ENCODE measurements around the gene AQP2. TPM values are rescaled to one million over a fixed set of nuclear protein-coding genes. Genes with fewer than 3 reads are reported as not detected.

AQP2 gene
- total RNA-seq, 1 donor from 2014 or later = not detected

DNA sequence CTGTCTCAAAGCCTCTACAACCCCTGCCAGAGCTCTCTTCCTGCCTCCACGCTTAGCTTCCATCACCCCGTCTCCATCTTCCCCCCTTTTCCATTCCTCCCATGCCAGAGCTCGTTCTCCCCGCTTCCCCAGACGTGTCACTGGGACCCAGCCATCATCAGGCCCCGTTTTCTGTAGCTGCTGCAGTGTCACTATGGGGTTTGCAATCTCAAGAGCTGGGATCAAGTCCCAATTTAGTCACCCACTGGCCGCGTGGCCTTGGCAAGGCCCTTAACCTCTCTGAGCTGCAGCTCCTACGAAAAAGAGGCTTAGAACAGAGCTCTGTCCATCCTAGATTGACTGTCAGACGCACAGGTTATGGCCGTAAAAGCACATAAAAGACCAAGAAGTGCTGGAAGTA, 45.9 kb upstream of the AQP2 start:
- Histone ChIP-seq H2AFZ (replicated peaks) (peak overlapping the region; percentile 98), H3K27ac (no peak overlapping the region), H3K36me3 (no peaks in the 10 kb centered on the region), H3K9me3 (ENCODE audit: low read depth) (no peaks in the 10 kb centered on the region), H3F3A (ENCODE audit: low read depth) (peaks cover 15% of the 10 kb centered on the region), H3K4me2 (no peak overlapping the region), H4K20me1 (ENCODE audit: low read depth) (no peaks in the 10 kb centered on the region), H3K4me1 (peaks cover 17% of the 10 kb centered on the region), H3K79me2 (ENCODE audit: low read depth) (no peaks in the 10 kb centered on the region), H3K9ac (no peak overlapping the region), H3K4me3 (no peak overlapping the region), H3K27me3 (peaks cover 22% of the 10 kb centered on the region)
- Mint-ChIP-seq H3K27me3 (ENCODE audit: insufficient read depth, low read depth) (peaks cover 11% of the 10 kb centered on the region), H3K27ac (no peak overlapping the region), H3K4me3 (peak overlapping the region; percentile 75), H3K9me3 (no peaks in the 10 kb centered on the region), H3K4me1 (peaks cover 29% of the 10 kb centered on the region), H3K36me3 (no peaks in the 10 kb centered on the region)
- DNase-seq (ENCODE audit: low spot score) = no peak
- TF ChIP-seq EZH2phosphoT487 (IDR thresholded peaks at IDR 0.05) (no peak), EZH2 (IDR thresholded peaks at IDR 0.05) (no peak)
- TF ChIP-seq, protein P1, sequence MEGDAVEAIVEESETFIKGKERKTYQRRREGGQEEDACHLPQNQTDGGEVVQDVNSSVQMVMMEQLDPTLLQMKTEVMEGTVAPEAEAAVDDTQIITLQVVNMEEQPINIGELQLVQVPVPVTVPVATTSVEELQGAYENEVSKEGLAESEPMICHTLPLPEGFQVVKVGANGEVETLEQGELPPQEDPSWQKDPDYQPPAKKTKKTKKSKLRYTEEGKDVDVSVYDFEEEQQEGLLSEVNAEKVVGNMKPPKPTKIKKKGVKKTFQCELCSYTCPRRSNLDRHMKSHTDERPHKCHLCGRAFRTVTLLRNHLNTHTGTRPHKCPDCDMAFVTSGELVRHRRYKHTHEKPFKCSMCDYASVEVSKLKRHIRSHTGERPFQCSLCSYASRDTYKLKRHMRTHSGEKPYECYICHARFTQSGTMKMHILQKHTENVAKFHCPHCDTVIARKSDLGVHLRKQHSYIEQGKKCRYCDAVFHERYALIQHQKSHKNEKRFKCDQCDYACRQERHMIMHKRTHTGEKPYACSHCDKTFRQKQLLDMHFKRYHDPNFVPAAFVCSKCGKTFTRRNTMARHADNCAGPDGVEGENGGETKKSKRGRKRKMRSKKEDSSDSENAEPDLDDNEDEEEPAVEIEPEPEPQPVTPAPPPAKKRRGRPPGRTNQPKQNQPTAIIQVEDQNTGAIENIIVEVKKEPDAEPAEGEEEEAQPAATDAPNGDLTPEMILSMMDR (IDR thresholded peaks at IDR 0.05) = no peak

DNA sequence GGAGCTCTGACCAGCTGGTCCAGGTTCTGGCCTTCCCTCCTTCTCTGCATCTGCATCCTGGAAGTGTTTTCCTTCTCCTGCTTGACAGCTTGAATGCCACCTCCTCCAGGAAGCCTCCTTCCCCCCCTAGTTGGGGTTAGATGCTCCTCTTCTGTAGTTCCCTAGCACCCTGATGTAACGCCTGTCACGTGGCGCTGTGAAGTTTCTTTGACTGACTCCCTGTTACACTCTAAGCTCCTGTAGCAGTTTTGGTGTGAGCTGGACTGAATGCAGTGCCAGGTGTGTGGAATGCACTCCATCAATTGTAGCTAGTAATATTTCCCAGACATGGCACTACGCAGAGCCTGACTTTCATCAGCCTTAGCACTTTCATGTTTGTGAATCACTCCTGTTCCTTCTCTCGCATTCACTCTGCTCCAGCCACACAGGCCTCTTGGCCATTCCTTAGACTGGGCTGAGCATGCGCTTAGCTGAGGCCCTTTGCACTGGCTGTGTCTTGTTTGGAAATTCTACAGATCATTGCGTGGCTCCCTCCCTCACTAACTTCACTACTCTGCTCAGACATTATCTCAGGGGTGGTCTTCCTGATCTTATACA, 44.7 kb upstream of the AQP2 start:
- TF ChIP-seq EZH2 (IDR thresholded peaks at IDR 0.05) (no peak), EZH2phosphoT487 (IDR thresholded peaks at IDR 0.05) (no peak)
- TF ChIP-seq, protein P1 (IDR thresholded peaks at IDR 0.05) = no peak
- Histone ChIP-seq H3K36me3 (no peaks in the 10 kb centered on the region), H3K27ac (no peak overlapping the region), H2AFZ (replicated peaks) (no peak overlapping the region), H3F3A (ENCODE audit: low read depth) (peaks cover 15% of the 10 kb centered on the region), H3K9me3 (ENCODE audit: low read depth) (no peaks in the 10 kb centered on the region), H3K79me2 (ENCODE audit: low read depth) (no peaks in the 10 kb centered on the region), H3K4me3 (no peak overlapping the region), H3K9ac (no peak overlapping the region), H3K27me3 (peaks cover 22% of the 10 kb centered on the region), H4K20me1 (ENCODE audit: low read depth) (no peaks in the 10 kb centered on the region), H3K4me1 (peaks cover 23% of the 10 kb centered on the region), H3K4me2 (no peak overlapping the region)
- Mint-ChIP-seq H3K4me1 (peaks cover 41% of the 10 kb centered on the region), H3K27me3 (ENCODE audit: insufficient read depth, low read depth) (peaks cover 13% of the 10 kb centered on the region), H3K9me3 (no peaks in the 10 kb centered on the region), H3K36me3 (no peaks in the 10 kb centered on the region), H3K27ac (no peak overlapping the region), H3K4me3 (peak overlapping the region; percentile 10)
- DNase-seq (ENCODE audit: low spot score) = no peak

DNA sequence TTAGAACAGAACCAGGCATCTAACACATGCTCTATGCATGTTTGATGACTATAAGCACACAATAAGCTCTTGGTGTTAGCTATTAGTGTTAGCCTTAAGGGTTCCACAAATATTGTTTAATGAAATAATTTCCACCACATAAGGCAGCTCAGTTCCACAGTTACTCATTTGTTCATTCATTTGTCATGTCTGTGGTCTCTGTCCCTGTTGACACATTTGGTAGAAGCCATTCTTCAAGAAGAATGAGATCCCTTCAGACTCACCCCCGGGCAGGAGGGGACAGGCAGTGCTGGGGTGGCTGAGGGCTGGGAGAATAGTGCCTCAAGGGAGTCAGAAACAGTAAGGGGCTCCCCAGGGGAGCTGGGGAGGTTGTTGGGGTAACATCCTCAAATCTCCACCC, 43.2 kb upstream of the AQP2 start:
- no peak for DNase-seq (ENCODE audit: low spot score)
- Mint-ChIP-seq H3K36me3 (no peaks in the 10 kb centered on the region), H3K4me1 (peaks cover 44% of the 10 kb centered on the region), H3K4me3 (no peak overlapping the region), H3K9me3 (no peaks in the 10 kb centered on the region), H3K27me3 (ENCODE audit: insufficient read depth, low read depth) (peaks cover 13% of the 10 kb centered on the region), H3K27ac (no peak overlapping the region)
- Histone ChIP-seq H3K79me2 (ENCODE audit: low read depth) (no peaks in the 10 kb centered on the region), H3K9me3 (ENCODE audit: low read depth) (no peaks in the 10 kb centered on the region), H4K20me1 (ENCODE audit: low read depth) (no peaks in the 10 kb centered on the region), H3K4me3 (no peak overlapping the region), H3K9ac (no peak overlapping the region), H3K4me1 (peaks cover 23% of the 10 kb centered on the region), H3K36me3 (no peaks in the 10 kb centered on the region), H2AFZ (replicated peaks) (no peak overlapping the region), H3F3A (ENCODE audit: low read depth) (peaks cover 15% of the 10 kb centered on the region), H3K27ac (no peak overlapping the region), H3K27me3 (peaks cover 22% of the 10 kb centered on the region), H3K4me2 (no peak overlapping the region)
- TF ChIP-seq, protein P1 (IDR thresholded peaks at IDR 0.05) = no peak
- no peak for TF ChIP-seq EZH2 (IDR thresholded peaks at IDR 0.05)
- TF ChIP-seq EZH2phosphoT487 (IDR thresholded peaks at IDR 0.05) = no peak
